NCI-H1694 treated with DMSO at 0.1 percent for 48 hours (cell line): ENCODE data around the gene PRAC2.

Source experiments
- DNase-seq: peaks from one replicate; lab custom pipeline; 2025; lab: John Stamatoyannopoulos, UW

Gene PRAC2

GRCh38 chr17:48734333-48735061, 11.5 kb downstream of the PRAC2 start:
- DNase-seq, result no peak

GRCh38 chr17:48735062-48735351, 12.0 kb downstream of the PRAC2 start:
- no peak for DNase-seq

GRCh38 chr17:48737330-48738043, 14.5 kb downstream of the PRAC2 start:
- no peak for DNase-seq

GRCh38 chr17:48738424-48738802, 15.4 kb downstream of the PRAC2 start:
- no peak for DNase-seq

GRCh38 chr17:48738803-48739526, 16.0 kb downstream of the PRAC2 start:
- DNase-seq, result no peak

GRCh38 chr17:48740537-48740936, 17.6 kb downstream of the PRAC2 start:
- DNase-seq, result no peak

GRCh38 chr17:48745381-48746275, 22.6 kb downstream of the PRAC2 start:
- no peak for DNase-seq

GRCh38 chr17:48746916-48747444, 24.0 kb downstream of the PRAC2 start:
- DNase-seq, result no peak

- DNase-seq, result no peak
These were observed 24.7 kb downstream of the PRAC2 start for GRCh38 chr17:48747445-48748363.

GRCh38 chr17:48748718-48749566, 26.0 kb downstream of the PRAC2 start:
- DNase-seq, result no peak

- no peak for DNase-seq
These were observed 26.9 kb downstream of the PRAC2 start for GRCh38 chr17:48749621-48750553.

- no peak for DNase-seq
These were observed 28.2 kb downstream of the PRAC2 start for GRCh38 chr17:48751172-48751571.

GRCh38 chr17:48751733-48752398, 28.9 kb downstream of the PRAC2 start:
- DNase-seq, result no peak

- no peak for DNase-seq
These were observed 29.7 kb downstream of the PRAC2 start for GRCh38 chr17:48752399-48753288.

- no peak for DNase-seq
These were observed 31.0 kb downstream of the PRAC2 start for GRCh38 chr17:48753794-48754499.

GRCh38 chr17:48754500-48755261, 31.7 kb downstream of the PRAC2 start:
- no peak for DNase-seq
